Stromal cell of bone marrow (primary cell): Measurements from ENCODE around the gene ITGAX.
"Not testable (repeated sequence)": the region's sequence is repeated elsewhere in the genome, so short reads cannot be mapped to it uniquely, and the experiment has no call there.

Experiments
- DNase-seq: peaks from one replicate; pipeline ENCODE4 v3.0.0-alpha.2; 2012; ENCODE audit warnings: low read depth

The ITGAX gene

GRCh38 chr16:31354394-31355291 is at the start of gene ITGAX:
ITGAX (plus strand) TSS chr16:31355176; CDS start chr16:31355255, 79 bp downstream.
- DNase-seq = no peak

GRCh38 chr16:31305219-31305618 is 49.8 kb upstream of the ITGAX start:
- no peak for DNase-seq

DNA sequence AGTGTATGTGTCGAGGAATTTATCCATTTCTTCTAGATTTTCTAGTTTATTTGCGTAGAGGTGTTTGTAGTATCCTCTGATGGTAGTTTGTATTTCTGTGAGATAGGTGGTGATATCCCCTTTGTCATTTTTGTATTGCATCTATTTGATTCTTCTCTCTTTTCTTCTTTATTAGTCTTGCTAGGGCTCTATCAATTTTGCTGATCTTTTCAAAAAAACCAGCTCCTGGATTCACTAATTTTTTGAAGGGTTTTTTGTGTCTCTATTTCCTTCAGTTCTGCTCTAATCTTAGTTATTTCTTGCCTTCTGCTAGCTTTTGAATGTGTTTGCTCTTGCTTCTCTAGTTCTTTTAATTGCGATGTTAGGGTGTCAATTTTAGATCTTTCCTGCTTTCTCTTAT is 46.6 kb upstream of the ITGAX start:
- DNase-seq = not testable (repeated sequence)

- no peak for DNase-seq
These were observed 32.5 kb upstream of the ITGAX start for GRCh38 chr16:31322500-31322899.

DNA sequence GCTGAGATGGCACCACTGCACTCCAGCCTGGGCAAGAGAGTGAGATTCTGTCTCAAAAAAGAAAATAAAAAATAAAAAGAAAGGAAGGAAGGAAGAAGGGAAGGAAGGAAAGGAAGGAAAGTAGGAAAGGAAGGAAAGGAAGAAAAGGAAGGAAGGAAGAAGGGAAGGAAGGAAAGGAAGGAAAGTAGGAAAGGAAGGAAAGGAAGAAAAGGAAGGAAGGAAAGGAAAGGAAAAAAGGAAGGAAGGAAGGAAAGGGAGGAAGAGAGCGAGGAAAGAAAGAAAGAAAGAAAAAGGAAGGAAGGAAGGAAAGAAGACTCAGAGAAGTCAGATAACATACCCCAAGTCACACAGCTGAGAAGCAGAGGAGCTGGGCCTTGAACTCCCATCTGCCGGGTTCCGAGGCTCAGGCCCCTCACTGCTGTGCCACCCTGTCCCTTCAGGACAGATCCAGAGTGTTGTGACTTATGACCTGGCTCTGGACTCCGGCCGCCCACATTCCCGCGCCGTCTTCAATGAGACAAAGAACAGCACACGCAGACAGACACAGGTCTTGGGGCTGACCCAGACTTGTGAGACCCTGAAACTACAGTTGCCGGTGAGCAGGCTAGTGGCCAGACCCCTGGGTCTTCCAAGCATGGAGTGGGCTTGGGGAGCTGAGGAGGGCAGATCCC is 30.9 kb upstream of the ITGAX start:
- no peak for DNase-seq

DNA sequence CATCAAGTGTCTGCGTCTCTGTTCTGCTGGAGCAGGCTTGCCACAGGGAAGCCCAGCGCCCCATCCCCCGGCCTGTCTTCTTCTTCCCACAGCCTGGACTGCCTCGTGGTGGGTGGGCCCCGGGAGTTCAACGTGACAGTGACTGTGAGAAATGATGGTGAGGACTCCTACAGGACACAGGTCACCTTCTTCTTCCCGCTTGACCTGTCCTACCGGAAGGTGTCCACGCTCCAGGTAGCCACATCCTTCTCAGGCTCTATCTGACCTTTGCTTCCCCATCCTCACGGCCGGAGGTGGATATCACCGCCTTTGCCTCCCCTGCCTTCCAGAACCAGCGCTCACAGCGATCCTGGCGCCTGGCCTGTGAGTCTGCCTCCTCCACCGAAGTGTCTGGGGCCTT is 29.8 kb upstream of the ITGAX start:
- no peak for DNase-seq

DNA sequence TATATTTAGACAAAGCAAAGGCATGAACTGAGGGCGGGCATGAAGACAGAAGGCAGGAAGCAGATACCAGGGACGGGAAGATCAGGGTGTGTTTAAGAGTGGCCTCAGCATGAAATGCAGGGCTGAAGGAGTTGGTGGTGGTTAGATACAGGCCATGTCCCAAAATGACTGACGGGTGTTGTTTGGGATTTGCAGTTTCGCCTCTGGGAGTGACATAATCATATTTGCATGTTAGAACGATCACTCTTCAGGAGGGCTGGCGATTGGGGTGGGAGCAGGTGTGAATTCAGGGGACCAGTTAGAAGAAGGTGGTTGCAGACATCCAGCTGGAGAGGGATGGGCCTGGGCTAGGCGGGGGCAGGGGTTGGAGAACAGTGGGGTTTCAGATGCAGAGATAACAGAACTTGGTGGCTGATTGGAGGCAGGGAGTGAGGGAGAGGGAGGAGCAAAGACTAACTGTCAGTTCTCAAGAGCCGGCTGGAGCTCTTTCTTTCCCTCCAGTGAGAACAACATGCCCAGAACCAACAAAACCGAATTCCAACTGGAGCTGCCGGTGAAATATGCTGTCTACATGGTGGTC is 27.2 kb upstream of the ITGAX start:
- no peak for DNase-seq

GRCh38 chr16:31328322-31329052 is 26.5 kb upstream of the ITGAX start:
- no peak for DNase-seq

DNA sequence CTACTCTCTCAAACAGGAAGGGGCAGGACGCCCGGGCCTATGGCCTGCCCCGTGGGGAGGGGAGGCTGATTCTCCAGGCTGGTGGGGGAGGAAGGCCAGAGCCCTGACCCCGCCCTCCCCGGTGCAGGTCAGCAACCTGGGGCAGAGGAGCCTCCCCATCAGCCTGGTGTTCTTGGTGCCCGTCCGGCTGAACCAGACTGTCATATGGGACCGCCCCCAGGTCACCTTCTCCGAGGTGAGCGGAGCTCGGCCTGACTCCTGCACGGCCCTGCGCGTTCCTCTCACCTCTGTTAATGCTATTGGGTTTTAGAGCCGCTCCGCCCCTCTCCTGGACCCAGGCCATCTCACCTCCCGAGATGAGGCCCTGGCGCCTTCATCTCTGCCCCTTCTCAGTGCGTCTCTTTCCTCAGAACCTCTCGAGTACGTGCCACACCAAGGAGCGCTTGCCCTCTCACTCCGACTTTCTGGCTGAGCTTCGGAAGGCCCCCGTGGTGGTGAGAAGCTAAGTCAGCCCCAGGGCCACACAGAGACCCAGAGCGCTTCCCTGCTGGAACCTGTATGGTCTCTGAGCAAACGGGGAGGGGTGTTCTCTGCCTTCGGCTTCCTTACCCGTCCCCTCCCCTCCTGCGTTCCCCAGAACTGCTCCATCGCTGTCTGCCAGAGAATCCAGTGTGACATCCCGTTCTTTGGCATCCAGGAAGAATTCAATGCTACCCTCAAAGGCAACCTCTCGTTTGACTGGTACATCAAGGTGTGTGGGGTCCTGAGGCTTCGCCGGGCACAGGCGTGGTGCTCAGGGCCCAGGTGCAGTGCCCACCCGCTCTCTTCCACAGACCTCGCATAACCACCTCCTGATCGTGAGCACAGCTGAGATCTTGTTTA is 25.1 kb upstream of the ITGAX start:
- no peak for DNase-seq

DNA sequence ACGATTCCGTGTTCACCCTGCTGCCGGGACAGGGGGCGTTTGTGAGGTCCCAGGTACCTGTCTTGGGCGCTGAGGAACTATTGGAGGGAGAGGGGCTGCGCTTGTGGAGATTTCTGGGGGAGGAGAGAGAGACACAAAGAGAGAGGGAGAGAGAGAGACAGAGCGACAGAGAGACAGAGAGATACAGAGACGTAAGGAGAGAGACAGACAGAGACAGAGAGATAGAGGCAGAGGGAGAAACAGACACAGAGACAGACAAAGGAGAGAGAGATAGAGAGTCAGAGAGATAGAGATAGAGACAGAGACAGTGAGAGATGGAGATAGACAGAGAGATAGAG is 24.5 kb upstream of the ITGAX start:
- no peak for DNase-seq

DNA sequence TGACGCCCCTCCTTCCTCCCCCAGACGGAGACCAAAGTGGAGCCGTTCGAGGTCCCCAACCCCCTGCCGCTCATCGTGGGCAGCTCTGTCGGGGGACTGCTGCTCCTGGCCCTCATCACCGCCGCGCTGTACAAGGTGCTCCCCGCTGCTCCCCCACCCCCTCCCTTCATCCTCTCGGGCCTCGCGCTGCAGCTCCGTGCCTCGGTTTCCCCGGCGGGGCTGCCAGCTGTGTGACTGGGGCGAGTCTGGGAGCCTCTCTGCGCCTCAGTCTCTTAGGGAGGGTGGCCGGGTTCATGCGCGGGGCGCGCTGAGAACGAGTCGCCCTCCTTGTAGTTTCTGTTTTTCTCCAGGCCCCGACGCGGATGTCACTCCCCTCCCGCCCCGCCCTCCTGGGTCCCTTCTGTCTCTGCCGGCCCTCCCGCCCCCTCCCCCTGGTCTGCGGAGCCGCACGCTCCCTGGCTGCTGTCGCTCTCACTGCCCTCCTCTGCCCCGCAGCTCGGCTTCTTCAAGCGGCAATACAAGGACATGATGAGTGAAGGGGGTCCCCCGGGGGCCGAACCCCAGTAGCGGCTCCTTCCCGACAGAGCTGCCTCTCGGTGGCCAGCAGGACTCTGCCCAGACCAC is 23.7 kb upstream of the ITGAX start:
- DNase-seq = no peak

GRCh38 chr16:31331807-31332301 is 23.1 kb upstream of the ITGAX start:
- no peak for DNase-seq

GRCh38 chr16:31332544-31332943 is 22.4 kb upstream of the ITGAX start:
- DNase-seq = no peak

GRCh38 chr16:31333686-31334649 is 21.0 kb upstream of the ITGAX start:
- DNase-seq = no peak

GRCh38 chr16:31334934-31335333 is 20.0 kb upstream of the ITGAX start:
- no peak for DNase-seq

DNA sequence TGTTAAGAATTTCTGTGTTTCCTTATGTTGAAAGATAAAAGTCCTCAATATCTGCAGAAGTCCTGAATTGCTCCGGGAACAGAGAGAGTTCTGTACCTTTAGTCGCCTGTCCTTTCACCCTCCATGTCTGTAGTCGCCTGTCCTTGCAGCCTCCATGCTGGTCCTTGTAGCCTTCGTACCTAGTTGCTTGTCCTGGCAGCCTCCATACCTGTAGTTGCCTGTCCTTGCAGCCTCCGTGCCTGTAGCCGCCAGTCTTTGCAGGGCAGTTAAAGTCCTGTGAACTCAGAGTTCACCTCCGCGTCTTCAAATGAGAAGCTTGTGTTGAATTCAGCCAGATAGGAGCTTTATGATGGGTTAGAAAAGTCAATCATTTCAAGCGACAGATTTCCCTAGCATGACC is 19.5 kb upstream of the ITGAX start:
- DNase-seq = no peak

- DNase-seq = not testable (repeated sequence)
These were observed 16.8 kb upstream of the ITGAX start for GRCh38 chr16:31338166-31338685.

DNA sequence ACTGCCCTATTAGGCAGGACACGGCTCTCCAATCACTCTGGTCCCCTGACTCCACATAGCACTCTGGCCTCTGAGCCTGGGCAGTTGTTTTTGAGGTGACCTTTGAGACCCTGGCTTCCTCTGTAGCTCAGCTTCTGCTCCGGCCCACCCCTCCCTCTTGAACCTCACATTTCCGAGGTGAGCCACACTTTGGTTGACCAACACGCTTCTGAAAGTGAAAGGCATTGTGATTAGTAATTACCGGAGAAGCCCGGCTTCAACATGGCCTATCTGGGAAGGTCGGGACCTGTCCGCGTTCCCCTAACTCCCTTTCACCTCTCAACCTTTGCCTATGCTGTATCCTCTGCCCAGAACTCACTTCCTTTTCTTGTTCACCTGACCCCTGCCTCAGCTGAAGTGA is 10.3 kb upstream of the ITGAX start:
- DNase-seq = no peak

- DNase-seq = no peak
These were observed 7.5 kb upstream of the ITGAX start for GRCh38 chr16:31347445-31347844.
